GM12801 (cell line): Measurements from ENCODE around the gene NFAT5.

Experiments used
- CTCF ChIP-seq: IDR thresholded peaks from one replicate; pipeline ENCODE4 v1.5.1; 2011; ENCODE audit warnings: control low read depth; ENCODE audit not compliant: insufficient read length; ENCODE audit errors: extremely low read depth

NFAT5 gene

DNA sequence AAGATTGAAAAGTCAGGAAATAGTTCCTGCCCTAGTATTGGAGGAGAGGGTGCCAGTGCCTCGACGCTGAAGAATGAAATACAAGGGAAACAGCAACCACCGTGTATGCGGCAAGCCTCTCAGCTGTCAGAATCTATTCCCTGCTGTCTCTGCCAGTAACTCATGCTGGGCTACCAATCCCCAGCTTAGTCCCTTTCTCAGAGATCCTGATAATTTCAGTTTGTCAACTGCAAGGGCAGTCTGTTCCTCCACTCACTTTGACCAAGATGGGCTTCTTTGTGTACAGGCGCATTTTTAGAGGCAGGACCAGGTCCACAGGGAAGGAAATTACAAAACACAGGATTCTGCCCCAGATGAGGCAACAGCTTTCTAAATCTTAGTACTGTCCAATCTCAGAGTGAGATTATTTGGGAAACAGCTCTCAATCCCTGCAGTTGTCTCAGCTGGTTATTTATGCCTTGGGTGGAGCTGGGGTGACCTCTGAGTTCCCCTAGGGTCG is 159.3 kb downstream of the NFAT5 start:
- no peak for TF ChIP-seq CTCF

DNA sequence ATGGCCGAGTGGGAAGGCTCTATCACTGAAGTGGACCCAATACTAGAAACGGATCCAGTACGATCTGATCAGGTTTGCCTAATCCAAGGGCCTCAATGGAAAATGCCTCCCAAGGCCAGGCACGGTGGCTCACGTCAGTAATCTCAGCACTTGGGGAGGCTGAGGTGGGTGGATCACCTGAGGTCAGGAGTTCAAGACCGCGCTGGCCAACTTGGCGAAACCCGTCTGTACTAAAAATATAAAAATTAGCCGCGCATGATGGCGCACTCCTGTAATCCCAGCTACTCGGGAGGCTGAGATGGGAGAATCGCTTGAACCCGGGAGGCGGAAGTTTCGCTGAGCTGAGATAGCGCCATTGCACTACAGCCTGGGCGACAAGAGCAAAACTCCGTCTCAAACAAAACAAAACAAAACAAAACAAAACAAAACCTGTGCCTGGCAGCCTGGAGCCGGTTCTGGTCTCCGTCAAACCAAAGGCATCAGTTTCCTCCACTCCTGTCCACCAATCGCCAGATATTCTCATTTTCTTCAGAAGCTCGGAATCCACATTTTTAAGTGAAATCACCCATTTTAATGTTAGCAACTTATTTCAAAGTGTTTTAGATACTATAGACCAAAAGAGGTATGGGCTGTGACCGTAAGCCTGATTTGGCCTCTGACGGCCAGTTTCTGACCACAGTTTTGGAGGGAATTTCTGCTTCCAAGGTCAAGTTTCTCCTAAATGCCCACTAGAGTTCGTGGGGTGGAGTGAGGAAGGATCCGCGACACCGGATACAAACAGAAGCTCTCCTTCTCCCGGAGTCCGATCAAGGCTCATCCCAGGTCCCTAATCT is 159.9 kb downstream of the NFAT5 start:
- no peak for TF ChIP-seq CTCF

DNA sequence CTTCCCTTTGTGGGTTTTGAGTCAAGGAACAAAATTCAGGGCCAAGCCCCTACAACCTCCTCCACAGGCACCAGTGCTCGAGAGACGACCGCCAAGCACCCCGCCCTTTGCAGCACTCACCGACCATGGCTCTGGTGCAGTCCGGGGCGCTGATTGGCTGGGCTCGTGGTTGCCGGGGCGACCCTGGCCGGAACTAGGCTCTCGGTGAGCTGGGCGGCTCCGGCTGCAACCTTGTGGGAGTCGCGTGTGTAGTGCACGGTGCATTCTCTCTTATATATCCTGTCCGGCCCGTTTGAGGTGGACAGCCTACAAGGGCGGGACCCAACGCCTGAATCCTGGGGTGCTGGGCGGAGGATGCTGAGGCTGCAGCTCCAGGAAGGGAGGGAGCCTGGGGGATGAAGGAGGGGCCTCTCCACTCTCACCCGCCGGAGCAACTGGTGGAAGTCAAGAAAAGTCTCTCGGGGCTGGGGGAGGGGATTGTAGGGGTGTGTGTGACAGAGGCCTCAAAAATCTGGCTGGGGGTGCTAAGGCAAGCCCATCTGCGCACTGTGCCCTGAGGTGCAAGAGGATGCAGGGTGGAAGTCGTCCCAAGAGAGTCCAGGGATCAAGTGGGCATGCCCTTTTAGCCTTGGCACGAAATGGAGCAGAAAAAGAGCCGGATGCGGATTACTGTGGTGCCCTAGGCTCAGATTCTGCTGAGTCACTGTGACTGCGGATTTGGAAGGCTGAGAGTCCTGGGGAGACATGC is 160.7 kb downstream of the NFAT5 start, which contains the start of gene NQO1:
NQO1 (minus strand) TSS at position 248 of the 748 bp plus-strand sequence; CDS start at position 127, 121 bp downstream.
- no peak for TF ChIP-seq CTCF

DNA sequence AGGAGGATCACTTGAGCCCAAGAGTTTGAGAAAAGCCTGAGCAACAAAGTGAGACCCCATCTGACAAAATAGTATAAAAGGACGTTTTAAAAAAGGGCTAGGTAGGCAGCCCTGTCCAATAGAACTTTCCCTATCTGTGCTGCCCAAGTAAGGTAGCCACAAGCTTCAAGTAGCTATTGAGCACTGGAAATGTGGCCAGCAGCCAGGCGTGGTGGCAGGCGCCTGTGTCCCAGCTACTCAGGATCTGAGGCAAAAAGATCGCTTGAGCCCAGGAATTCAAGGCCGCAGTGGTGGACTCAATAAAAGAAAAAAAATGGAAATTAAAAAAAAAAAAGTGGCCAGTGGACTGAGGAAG is 162.1 kb downstream of the NFAT5 start:
- TF ChIP-seq CTCF, result no peak

DNA sequence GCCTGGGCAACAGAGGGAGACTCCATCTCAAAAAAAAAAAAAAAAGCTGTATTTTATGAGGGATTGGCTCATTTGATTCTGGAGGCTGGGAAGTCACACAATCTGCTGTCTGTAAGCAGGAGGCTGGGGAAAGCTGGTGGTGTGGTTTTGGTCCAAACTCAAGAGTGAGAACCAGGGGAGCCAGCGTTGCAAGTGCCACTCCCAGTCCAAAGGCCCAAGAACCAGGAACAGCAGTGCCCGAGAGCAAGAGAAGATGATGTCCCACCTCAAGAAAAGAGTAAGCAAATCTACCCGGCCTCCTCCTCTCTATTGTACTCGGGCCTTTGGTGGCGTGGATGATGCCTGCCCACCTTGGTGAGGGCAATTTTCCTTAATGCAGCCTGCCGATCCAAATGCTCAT is 166.3 kb downstream of the NFAT5 start:
- no peak for TF ChIP-seq CTCF

GRCh38 chr16:69741519-69741918 is 175.8 kb downstream of the NFAT5 start:
- no peak for TF ChIP-seq CTCF
